Stomach smooth muscle (tissue), 2 donors: ENCODE measurements around the gene YKT6.

ENCODE experiments used
- H3K27ac ChIP-seq: one replicate; pipeline ENCODE4 v1.7.0; 2013; ENCODE audit warnings: mild to moderate bottlenecking, low read length, inconsistent platforms
- H3K27me3 ChIP-seq, 2 donors: one replicate each; pipeline ENCODE4 v1.7.0; 2013; ENCODE audit warnings: low read length in 2 of 2; ENCODE audit not compliant: insufficient read depth in 2 of 2, control insufficient read depth in 1 of 2
- H3K36me3 ChIP-seq, 2 donors: one replicate each; pipeline ENCODE4 v1.7.0; 2013; ENCODE audit warnings: low read length in 2 of 2; ENCODE audit not compliant: control insufficient read depth in 2 of 2, insufficient read depth in 2 of 2
- H3K4me1 ChIP-seq: one replicate; pipeline ENCODE4 v1.7.0; 2013; ENCODE audit warnings: low read length; ENCODE audit not compliant: control insufficient read depth, insufficient read depth
- H3K4me3 ChIP-seq, 2 donors: one replicate each; pipeline ENCODE4 v1.7.0; 2013; ENCODE audit warnings: low read length in 2 of 2
- H3K9ac ChIP-seq, 2 donors: one replicate each; pipeline ENCODE4 v1.7.0; 2013; ENCODE audit warnings: low read length in 2 of 2, mild to moderate bottlenecking in 1 of 2
- H3K9me3 ChIP-seq, 2 donors: one replicate each; pipeline ENCODE4 v1.7.0; 2013; ENCODE audit warnings: low read length in 2 of 2; ENCODE audit not compliant: control insufficient read depth in 2 of 2
- donor health status: healthy.
- donor health status: Pancreatic carcinoma.

YKT6 gene

GRCh38 chr7:44219371-44220045 lies 18.7 kb downstream of the YKT6 start:
- peaks cover 0 to 2% of the 10 kb centered on the region in 2 donors for H3K9me3 ChIP-seq
- no peaks in the 10 kb centered on the region for H3K4me1 ChIP-seq
- H3K9ac ChIP-seq: no peak overlapping the region
- no peak overlapping the region for H3K4me3 ChIP-seq
- no peak overlapping the region for H3K27ac ChIP-seq
- no peaks in the 10 kb centered on the region for H3K36me3 ChIP-seq
- peaks cover 2% of the 10 kb centered on the region in 2 donors for H3K27me3 ChIP-seq

- Histone ChIP-seq H3K27ac (no peak overlapping the region), H3K36me3 (no peaks in the 10 kb centered on the region), H3K9ac (no peak overlapping the region), H3K4me1 (no peaks in the 10 kb centered on the region), H3K27me3 (peaks cover 2 to 3% of the 10 kb centered on the region in 2 donors), H3K9me3 (peaks cover 0 to 2% of the 10 kb centered on the region in 2 donors), H3K4me3 (no peak overlapping the region)
Measured at GRCh38 chr7:44220046-44220357, 19.2 kb downstream of the YKT6 start.

DNA sequence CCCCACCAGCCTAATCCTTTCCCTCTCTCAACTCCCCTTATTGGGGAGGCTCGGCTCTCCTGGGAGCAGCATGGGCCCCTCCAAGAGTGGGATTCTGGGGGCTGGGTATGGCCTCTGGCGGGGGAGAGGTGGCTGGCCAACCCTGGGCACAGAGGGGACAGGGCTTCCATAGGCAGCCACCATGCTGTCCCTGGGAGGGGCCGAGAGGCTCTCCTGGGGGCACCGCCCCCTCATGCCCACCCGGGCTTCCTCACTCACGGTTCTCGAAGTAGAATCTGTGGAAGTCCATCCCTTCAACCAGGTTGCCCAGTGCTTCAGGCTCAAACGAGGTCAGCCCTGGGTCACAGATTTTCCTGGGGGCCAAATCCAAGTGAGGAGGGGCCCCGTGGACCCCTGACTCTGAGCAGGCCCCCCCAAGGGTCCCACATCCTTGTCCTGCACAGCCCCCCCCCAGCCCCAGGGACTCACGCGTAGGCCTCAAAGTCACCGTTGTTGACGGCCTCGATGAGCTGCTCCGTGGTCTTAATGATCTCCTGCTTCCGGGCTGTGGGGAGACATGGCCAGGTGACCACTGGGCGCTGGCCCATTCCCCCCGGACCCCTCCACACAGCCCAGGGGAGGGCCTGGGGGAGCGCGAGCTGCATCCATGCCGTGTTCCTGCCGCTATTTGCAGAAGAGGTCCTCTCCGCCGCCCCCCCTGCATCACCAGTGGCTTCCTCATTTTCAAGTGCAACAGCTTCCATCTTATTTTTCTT lies 19.8 kb downstream of the YKT6 start:
- H3K4me3 ChIP-seq: no peak overlapping the region
- H3K36me3 ChIP-seq: no peaks in the 10 kb centered on the region
- H3K9me3 ChIP-seq: peaks cover 0 to 2% of the 10 kb centered on the region in 2 donors
- peaks cover 4 to 8% of the 10 kb centered on the region in 2 donors for H3K27me3 ChIP-seq
- no peak overlapping the region for H3K9ac ChIP-seq
- no peak overlapping the region for H3K27ac ChIP-seq
- H3K4me1 ChIP-seq: no peaks in the 10 kb centered on the region

GRCh38 chr7:44221231-44221791 lies 20.5 kb downstream of the YKT6 start:
- no peak overlapping the region for H3K27ac ChIP-seq
- H3K9me3 ChIP-seq: peaks cover 0 to 2% of the 10 kb centered on the region in 2 donors
- H3K4me3 ChIP-seq: no peak overlapping the region
- no peaks in the 10 kb centered on the region for H3K4me1 ChIP-seq
- no peaks in the 10 kb centered on the region for H3K36me3 ChIP-seq
- H3K9ac ChIP-seq: no peak overlapping the region
- H3K27me3 ChIP-seq: peaks cover 12 to 13% of the 10 kb centered on the region in 2 donors

GRCh38 chr7:44222074-44222473 lies 21.3 kb downstream of the YKT6 start:
- Histone ChIP-seq H3K9me3 (peaks cover 0 to 2% of the 10 kb centered on the region in 2 donors), H3K27ac (no peak overlapping the region), H3K36me3 (no peaks in the 10 kb centered on the region), H3K4me3 (no peak overlapping the region), H3K4me1 (no peaks in the 10 kb centered on the region), H3K9ac (no peak overlapping the region), H3K27me3 (peaks cover 14 to 15% of the 10 kb centered on the region in 2 donors)

GRCh38 chr7:44222776-44223261 lies 22.0 kb downstream of the YKT6 start:
- no peak overlapping the region for H3K27ac ChIP-seq
- H3K9me3 ChIP-seq: peaks cover 0 to 2% of the 10 kb centered on the region in 2 donors
- no peaks in the 10 kb centered on the region for H3K36me3 ChIP-seq
- no peaks in the 10 kb centered on the region for H3K4me1 ChIP-seq
- no peak overlapping the region for H3K9ac ChIP-seq
- no peak overlapping the region for H3K4me3 ChIP-seq
- peaks cover 14 to 15% of the 10 kb centered on the region in 2 donors for H3K27me3 ChIP-seq

GRCh38 chr7:44223362-44224079 lies 22.7 kb downstream of the YKT6 start:
- no peak overlapping the region for H3K27ac ChIP-seq

GRCh38 chr7:44224080-44224973 lies 23.5 kb downstream of the YKT6 start:
- Histone ChIP-seq H3K27ac (no peak overlapping the region), H3K4me3 (no peak overlapping the region), H3K36me3 (no peaks in the 10 kb centered on the region), H3K27me3 (peaks cover 14 to 15% of the 10 kb centered on the region in 2 donors), H3K9me3 (peaks cover 0 to 2% of the 10 kb centered on the region in 2 donors), H3K9ac (no peak overlapping the region), H3K4me1 (no peaks in the 10 kb centered on the region)

More at GRCh38 chr7:44223362-44224079, 22.7 kb downstream of the YKT6 start:
- Histone ChIP-seq H3K36me3 (no peaks in the 10 kb centered on the region), H3K9ac (no peak overlapping the region), H3K4me3 (no peak overlapping the region), H3K27me3 (peaks cover 14 to 15% of the 10 kb centered on the region in 2 donors), H3K9me3 (peaks cover 0 to 2% of the 10 kb centered on the region in 2 donors), H3K4me1 (no peaks in the 10 kb centered on the region)

DNA sequence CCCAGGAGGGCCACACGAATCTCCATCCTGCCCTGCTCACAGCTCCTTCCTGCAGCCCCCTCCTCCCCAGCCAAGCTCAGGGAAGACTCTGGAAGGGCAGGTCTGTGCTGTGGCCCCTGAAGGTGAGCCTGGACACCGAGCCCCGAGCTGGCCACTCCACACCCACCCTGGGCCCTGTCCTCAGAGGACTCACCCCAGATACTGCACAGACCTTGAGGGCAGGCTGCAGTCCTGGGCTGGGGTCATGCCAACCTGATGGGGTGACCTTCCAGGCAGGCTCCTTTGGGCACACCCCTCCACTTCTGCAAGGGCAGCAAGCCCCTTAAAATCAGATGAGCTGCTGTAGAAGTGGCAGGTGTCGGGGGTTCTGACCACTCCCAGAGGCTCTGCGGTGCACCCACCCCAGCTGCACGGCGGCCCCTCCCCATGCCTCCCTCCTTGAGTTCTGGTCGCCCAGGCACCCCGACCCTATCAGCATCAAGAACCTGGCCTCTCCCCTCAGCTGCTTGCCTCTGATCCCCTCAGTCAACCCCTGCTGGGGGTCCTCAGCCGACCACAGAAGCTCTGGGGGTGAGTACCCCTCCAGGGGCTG lies 24.3 kb downstream of the YKT6 start:
- no peak overlapping the region for H3K27ac ChIP-seq
- H3K4me3 ChIP-seq: no peak overlapping the region
- peaks cover 14 to 15% of the 10 kb centered on the region in 2 donors for H3K27me3 ChIP-seq
- H3K9ac ChIP-seq: no peak overlapping the region
- H3K36me3 ChIP-seq: no peaks in the 10 kb centered on the region
- no peaks in the 10 kb centered on the region for H3K9me3 ChIP-seq
- no peaks in the 10 kb centered on the region for H3K4me1 ChIP-seq
